Osteoblast (primary cell): ENCODE results near the gene KCNG1. TPM values are rescaled to one million over a fixed set of nuclear protein-coding genes. Genes with fewer than 3 reads are reported as not detected.
A peak's percentile ranks its signal among the peaks of the same experiment; 100 is the strongest.

Source experiments
- DNase-seq: peaks from one replicate; pipeline ENCODE4 v3.0.0; 2011; ENCODE audit warnings: low spot score, mixed read lengths; ENCODE audit not compliant: insufficient read length; ENCODE audit errors: missing footprints
- H2AFZ ChIP-seq: 2 replicates; pipeline ENCODE4 v1.6.0; 2011; ENCODE audit warnings: mild to moderate bottlenecking, low read length
- H3K27ac ChIP-seq: 2 replicates; pipeline ENCODE4 v1.5.1; 2011; ENCODE audit warnings: mild to moderate bottlenecking, low read depth, low read length, moderate library complexity
- H3K27me3 ChIP-seq: 2 replicates; pipeline ENCODE4 v1.6.0; 2012; ENCODE audit warnings: mild to moderate bottlenecking, control low read depth, inconsistent platforms, low read length, moderate library complexity; ENCODE audit not compliant: insufficient read depth
- H3K36me3 ChIP-seq: 2 replicates; pipeline ENCODE4 v1.5.1; 2011; ENCODE audit warnings: mild to moderate bottlenecking, low read length, control low read depth, moderate library complexity; ENCODE audit not compliant: insufficient read depth
- H3K4me1 ChIP-seq: 2 replicates; pipeline ENCODE4 v1.5.1; 2011; ENCODE audit warnings: mild to moderate bottlenecking, low read length, control low read depth, moderate library complexity; ENCODE audit not compliant: insufficient read depth
- H3K4me2 ChIP-seq: 2 replicates; pipeline ENCODE4 v1.6.0; 2011; ENCODE audit warnings: mild to moderate bottlenecking, low read length; ENCODE audit not compliant: insufficient read depth
- H3K4me3 ChIP-seq: fragments of 200-600 bp; sonication (generic); 3 replicates; pipeline ENCODE4 v1.5.1; 2012; ENCODE audit warnings: mild to moderate bottlenecking, low read length, inconsistent platforms; ENCODE audit not compliant: insufficient read depth
- H3K79me2 ChIP-seq: 2 replicates; pipeline ENCODE4 v1.6.0; 2012; ENCODE audit warnings: mild to moderate bottlenecking, low read length, control low read depth, inconsistent platforms; ENCODE audit not compliant: insufficient read depth
- H3K9me3 ChIP-seq: 2 replicates; pipeline ENCODE4 v1.5.1; 2011; ENCODE audit warnings: low read depth, low read length, control low read depth
- H4K20me1 ChIP-seq: 2 replicates; pipeline ENCODE4 v1.6.0; 2012; ENCODE audit warnings: mild to moderate bottlenecking, low read length, control low read depth; ENCODE audit not compliant: insufficient read depth
- total RNA-seq: library from RNA; depleted of rRNA; stranded (reverse); fragments of >200 nt; gene quantifications from 2 replicates; pipeline ENCODE4 v1.2.3, GENCODE V29; 2012
- TF ChIP-seq, protein P1 (sequence below): IDR thresholded peaks from 2 replicates; pipeline ENCODE4 v1.5.1; 2011; ENCODE audit warnings: mild to moderate bottlenecking, low read depth, low read length, moderate library complexity; ENCODE audit errors: extremely low read depth

KCNG1 gene
- total RNA-seq, 1 donor = 16.3 TPM

DNA sequence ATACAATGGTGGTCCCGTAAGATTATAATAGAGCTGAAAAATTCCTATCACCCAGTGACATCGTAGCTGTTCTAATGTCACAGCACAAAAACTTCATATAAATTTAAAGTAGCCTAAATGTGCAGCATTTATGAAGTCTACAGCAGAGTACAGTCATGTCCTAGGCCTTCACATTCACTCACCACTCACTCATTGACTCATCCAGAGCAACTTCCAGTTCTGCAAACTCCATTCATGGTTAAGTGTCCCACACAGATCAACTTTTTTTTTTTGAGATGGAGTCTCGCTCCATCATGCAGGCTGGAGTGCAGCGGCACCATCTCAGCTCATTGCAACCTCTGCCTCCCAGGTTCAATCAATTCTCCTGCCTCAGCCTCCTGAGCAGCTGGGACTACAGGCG, 20.9 kb upstream of the KCNG1 start:
- DNase-seq = no peak
- H3K4me1 ChIP-seq = peaks cover 9% of the 10 kb centered on the region
- no peak overlapping the region for H3K27ac ChIP-seq
- H2AFZ ChIP-seq = no peak overlapping the region
- TF ChIP-seq, protein P1, sequence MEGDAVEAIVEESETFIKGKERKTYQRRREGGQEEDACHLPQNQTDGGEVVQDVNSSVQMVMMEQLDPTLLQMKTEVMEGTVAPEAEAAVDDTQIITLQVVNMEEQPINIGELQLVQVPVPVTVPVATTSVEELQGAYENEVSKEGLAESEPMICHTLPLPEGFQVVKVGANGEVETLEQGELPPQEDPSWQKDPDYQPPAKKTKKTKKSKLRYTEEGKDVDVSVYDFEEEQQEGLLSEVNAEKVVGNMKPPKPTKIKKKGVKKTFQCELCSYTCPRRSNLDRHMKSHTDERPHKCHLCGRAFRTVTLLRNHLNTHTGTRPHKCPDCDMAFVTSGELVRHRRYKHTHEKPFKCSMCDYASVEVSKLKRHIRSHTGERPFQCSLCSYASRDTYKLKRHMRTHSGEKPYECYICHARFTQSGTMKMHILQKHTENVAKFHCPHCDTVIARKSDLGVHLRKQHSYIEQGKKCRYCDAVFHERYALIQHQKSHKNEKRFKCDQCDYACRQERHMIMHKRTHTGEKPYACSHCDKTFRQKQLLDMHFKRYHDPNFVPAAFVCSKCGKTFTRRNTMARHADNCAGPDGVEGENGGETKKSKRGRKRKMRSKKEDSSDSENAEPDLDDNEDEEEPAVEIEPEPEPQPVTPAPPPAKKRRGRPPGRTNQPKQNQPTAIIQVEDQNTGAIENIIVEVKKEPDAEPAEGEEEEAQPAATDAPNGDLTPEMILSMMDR = no peak
- H3K4me2 ChIP-seq = no peak overlapping the region
- peaks cover 2% of the 10 kb centered on the region for H3K9me3 ChIP-seq
- H3K27me3 ChIP-seq = no peaks in the 10 kb centered on the region
- H3K36me3 ChIP-seq = no peaks in the 10 kb centered on the region
- no peaks in the 10 kb centered on the region for H4K20me1 ChIP-seq
- H3K4me3 ChIP-seq = no peak overlapping the region
- H3K79me2 ChIP-seq = no peaks in the 10 kb centered on the region

DNA sequence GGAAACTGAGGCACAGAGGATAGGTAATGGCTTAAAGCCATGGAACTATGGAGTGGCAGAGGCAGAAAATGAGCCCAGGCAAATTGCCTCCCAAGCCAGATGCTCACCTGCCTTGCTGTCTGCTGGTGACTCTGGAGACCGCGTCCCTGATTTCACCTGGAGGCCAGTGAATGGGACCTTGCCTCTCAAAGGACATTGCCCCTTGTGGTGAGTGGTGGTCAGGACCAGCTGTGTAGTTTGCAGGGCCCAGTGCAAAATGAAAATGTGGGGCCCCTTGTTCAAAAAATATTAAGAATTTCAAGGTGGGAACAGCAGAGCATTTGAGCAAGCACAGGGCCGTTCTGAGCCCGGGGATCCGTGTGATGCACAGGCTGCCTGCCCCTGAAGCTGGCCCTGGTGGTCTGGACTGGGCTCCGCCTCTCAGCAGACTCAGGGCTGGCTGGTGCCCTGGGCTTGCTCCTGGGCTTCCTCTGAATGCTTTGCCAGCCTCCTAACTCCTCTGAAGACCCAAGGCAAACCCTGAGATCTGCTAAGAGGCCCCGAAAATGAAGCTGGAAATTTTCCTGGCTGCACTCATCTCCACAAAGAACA, 19.8 kb upstream of the KCNG1 start:
- H3K4me1 ChIP-seq = peaks cover 9% of the 10 kb centered on the region
- H3K27ac ChIP-seq = no peak overlapping the region
- TF ChIP-seq, protein P1 = peak; percentile 14
- H3K36me3 ChIP-seq = no peaks in the 10 kb centered on the region
- no peak for DNase-seq
- peaks cover 2% of the 10 kb centered on the region for H3K9me3 ChIP-seq
- no peak overlapping the region for H3K4me2 ChIP-seq
- no peaks in the 10 kb centered on the region for H4K20me1 ChIP-seq
- no peaks in the 10 kb centered on the region for H3K27me3 ChIP-seq
- H3K79me2 ChIP-seq = no peaks in the 10 kb centered on the region
- H2AFZ ChIP-seq = no peak overlapping the region
- no peak overlapping the region for H3K4me3 ChIP-seq

DNA sequence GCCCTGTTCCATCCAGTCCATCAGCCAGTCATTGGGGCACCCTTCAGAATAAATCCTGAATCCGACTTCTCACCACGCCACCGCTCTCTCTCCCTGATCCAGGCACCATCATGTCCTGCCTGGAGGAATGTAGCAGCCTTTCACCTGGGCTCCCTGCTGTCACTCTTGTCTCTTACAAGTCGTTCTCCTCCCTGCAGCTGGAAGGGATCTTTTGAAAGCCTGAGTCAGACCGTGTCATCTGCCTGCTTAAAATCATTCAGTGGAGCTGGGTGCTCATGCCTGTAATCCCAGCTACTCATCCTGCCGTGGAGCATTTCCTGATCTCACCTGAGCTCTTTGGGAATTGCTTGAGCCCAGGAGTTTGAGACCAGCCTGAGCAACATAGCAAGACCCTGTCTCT, 19.2 kb upstream of the KCNG1 start:
- Histone ChIP-seq H3K4me3 (no peak overlapping the region), H3K36me3 (no peaks in the 10 kb centered on the region), H3K27me3 (no peaks in the 10 kb centered on the region), H3K9me3 (peaks cover 2% of the 10 kb centered on the region), H3K27ac (no peak overlapping the region), H3K4me2 (no peak overlapping the region), H3K79me2 (no peaks in the 10 kb centered on the region), H4K20me1 (no peaks in the 10 kb centered on the region), H3K4me1 (peaks cover 9% of the 10 kb centered on the region), H2AFZ (no peak overlapping the region)
- no peak for DNase-seq
- TF ChIP-seq, protein P1 = no peak

DNA sequence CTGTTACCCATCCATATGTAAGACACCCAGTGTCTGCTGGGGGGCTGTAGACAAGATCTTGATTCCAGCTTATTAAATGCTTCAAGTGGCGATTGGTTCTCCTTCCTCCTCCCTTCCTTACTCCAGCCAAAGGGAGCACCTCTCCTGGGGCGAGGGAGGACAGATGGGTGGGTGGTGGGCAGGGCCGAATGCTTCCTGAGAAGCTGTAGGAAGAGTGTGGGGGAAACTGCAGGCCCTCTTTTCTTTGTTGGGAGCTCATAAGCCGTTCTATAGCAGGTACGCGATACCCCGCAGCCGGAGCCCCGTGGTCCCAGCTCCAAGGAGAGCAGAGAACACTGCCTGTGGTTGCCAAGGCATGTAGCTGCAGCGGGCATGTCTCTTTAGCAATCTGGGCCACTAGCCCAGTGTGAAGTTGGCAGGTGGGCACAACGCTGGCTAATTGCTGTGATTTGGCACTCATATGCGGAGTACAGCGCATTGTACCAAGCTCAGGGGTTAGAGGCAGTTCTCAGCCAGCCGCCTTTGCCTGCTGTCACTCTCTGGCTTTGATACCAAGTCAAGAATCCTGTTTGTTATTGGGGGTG, 14.7 kb upstream of the KCNG1 start:
- Histone ChIP-seq H3K36me3 (no peaks in the 10 kb centered on the region), H2AFZ (no peak overlapping the region), H3K79me2 (no peaks in the 10 kb centered on the region), H3K9me3 (no peaks in the 10 kb centered on the region), H3K27me3 (no peaks in the 10 kb centered on the region), H3K4me2 (no peak overlapping the region), H3K4me3 (no peak overlapping the region), H3K27ac (no peak overlapping the region), H3K4me1 (peaks cover 41% of the 10 kb centered on the region), H4K20me1 (no peaks in the 10 kb centered on the region)
- TF ChIP-seq, protein P1 = no peak
- no peak for DNase-seq
